A549 treated with Hydrocortisone at 1 μM for 4 hours (cell line): ENCODE measurements around the gene ZCWPW2. TPM values are rescaled to one million over a fixed set of nuclear protein-coding genes. Genes with fewer than 3 reads are reported as not detected.

Source experiments
- total RNA-seq: library from RNA; stranded (reverse); fragments of 200-300 nt; extraction: Qiagen RNA extraction; gene quantifications from 5 replicates; pipeline ENCODE4 v1.2.3, GENCODE V29; 2022

Gene ZCWPW2
- total RNA-seq = 0.25 TPM in 1 of 5 replicates, not detected in the others

GRCh38 chr3:28348629-28349468 lies at the start of gene ZCWPW2, which contains the start of gene AZI2:
Gene ZCWPW2, plus strand, starts transcription at chr3:28348721. Its CDS starts 64,348 bp downstream, at chr3:28413069.
Gene AZI2, minus strand, starts transcription at chr3:28348824. Its CDS starts 8,207 bp downstream, at chr3:28340617.

Other genes with a start within 250 kb of the ZCWPW2 start
- gene CMC1, start 107.1 kb upstream of the ZCWPW2 start, total RNA-seq = 41.2 to 50.7 TPM (median 48.1 TPM) in 5 replicates
- 40.2 to 42.2 TPM (median 41.2 TPM) in 5 replicates for gene AZI2, start 103 bp downstream of the ZCWPW2 start, total RNA-seq